ENCODE results near the gene ASXL2. TPM values are rescaled to one million over a fixed set of nuclear protein-coding genes. Genes with fewer than 3 reads are reported as not detected.

Gene ASXL2
- total RNA-seq, 1 experiment from 2014 or later = 34.5 TPM

- no peaks in the 10 kb centered on the region for H3K36me3 ChIP-seq (ENCODE audit: insufficient read depth, low read length, poor library complexity, severe bottlenecking)
- no peak for DNase-seq (ENCODE audit: low spot score)
- CTCF ChIA-PET = no interaction called here
- BruUV-seq (replicated peaks) = no TSS peak
- intact Hi-C loops (cut with micrococcal nuclease; ENCODE audit: unreplicated experiment) = no loop called here
- H3K4me1 ChIP-seq (ENCODE audit: insufficient read depth, low read length, poor library complexity, severe bottlenecking) = no peaks in the 10 kb centered on the region
- H3K27me3 ChIP-seq (replicated peaks; ENCODE audit: insufficient read depth, low read depth, low read length, poor library complexity) = no peaks in the 10 kb centered on the region
- TF ChIP-seq EZH2 (IDR thresholded peaks at IDR 0.05; ENCODE audit: borderline replicate concordance, low read depth, low read length, poor library complexity, severe bottlenecking) (no peak), CTCF (conservative IDR thresholded peaks at IDR 0.05; ENCODE audit: low read depth, low read length) (no peak)
- H3K9me3 ChIP-seq (ENCODE audit: low read depth, low read length, poor library complexity, severe bottlenecking) = no peaks in the 10 kb centered on the region
- POLR2A ChIA-PET (ENCODE audit: low non-redundant PET) = no interaction called here
- H3K27ac ChIP-seq (ENCODE audit: low read depth, low read length, poor library complexity, severe bottlenecking) = no peak overlapping the region
- no peak overlapping the region for H3K4me3 ChIP-seq (ENCODE audit: low read depth, low read length, poor library complexity, severe bottlenecking)
These were observed 26.8 kb upstream of the ASXL2 start for GRCh38 chr2:25905126-25905525.

DNA sequence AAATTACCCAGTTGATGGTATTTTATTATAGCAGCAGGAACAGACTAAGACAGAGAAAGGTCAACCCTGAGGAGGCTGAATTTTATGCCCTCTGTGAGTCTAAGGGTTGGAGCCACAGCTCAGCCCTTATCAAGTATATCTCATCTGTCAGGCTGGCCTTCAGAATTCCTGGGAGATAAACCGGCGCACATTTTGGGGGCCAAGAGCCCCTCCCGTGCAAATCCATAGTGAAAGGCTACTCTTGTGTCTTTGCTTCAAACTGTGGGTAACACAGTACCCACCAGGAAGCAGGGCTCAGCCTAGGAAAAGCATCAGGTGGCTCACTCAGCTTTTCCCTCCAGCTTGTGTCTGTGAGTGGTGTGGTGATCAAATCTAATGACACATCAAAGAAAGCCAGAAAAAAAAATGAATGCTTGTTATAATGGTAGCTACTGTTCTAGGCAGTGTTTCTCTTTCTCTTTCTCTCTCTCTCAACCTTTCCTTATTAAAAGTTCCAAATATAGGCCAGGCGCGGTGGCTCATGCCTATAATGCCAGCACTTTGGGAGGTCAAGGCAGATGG is 25.0 kb upstream of the ASXL2 start:
- no TSS peak for BruUV-seq (replicated peaks)
- intact Hi-C loops (cut with micrococcal nuclease; ENCODE audit: unreplicated experiment) = no loop called here
- H3K27me3 ChIP-seq (replicated peaks; ENCODE audit: insufficient read depth, low read depth, low read length, poor library complexity) = no peaks in the 10 kb centered on the region
- TF ChIP-seq CTCF (conservative IDR thresholded peaks at IDR 0.05; ENCODE audit: low read depth, low read length) = no peak
- no peak for TF ChIP-seq EZH2 (IDR thresholded peaks at IDR 0.05; ENCODE audit: borderline replicate concordance, low read depth, low read length, poor library complexity, severe bottlenecking)
- POLR2A ChIA-PET (ENCODE audit: low non-redundant PET) = no interaction called here
- no peak for DNase-seq (ENCODE audit: low spot score)
- no peaks in the 10 kb centered on the region for H3K36me3 ChIP-seq (ENCODE audit: insufficient read depth, low read length, poor library complexity, severe bottlenecking)
- no peaks in the 10 kb centered on the region for H3K4me1 ChIP-seq (ENCODE audit: insufficient read depth, low read length, poor library complexity, severe bottlenecking)
- no peaks in the 10 kb centered on the region for H3K9me3 ChIP-seq (ENCODE audit: low read depth, low read length, poor library complexity, severe bottlenecking)
- no peak overlapping the region for H3K27ac ChIP-seq (ENCODE audit: low read depth, low read length, poor library complexity, severe bottlenecking)
- no peak overlapping the region for H3K4me3 ChIP-seq (ENCODE audit: low read depth, low read length, poor library complexity, severe bottlenecking)
- CTCF ChIA-PET = no interaction called here

GRCh38 chr2:25899404-25899970 is 21.2 kb upstream of the ASXL2 start:
- Histone ChIP-seq H3K4me3 (ENCODE audit: low read depth, low read length, poor library complexity, severe bottlenecking) (no peak overlapping the region), H3K27me3 (replicated peaks; ENCODE audit: insufficient read depth, low read depth, low read length, poor library complexity) (no peaks in the 10 kb centered on the region), H3K27ac (ENCODE audit: low read depth, low read length, poor library complexity, severe bottlenecking) (no peak overlapping the region), H3K9me3 (ENCODE audit: low read depth, low read length, poor library complexity, severe bottlenecking) (no peaks in the 10 kb centered on the region), H3K36me3 (ENCODE audit: insufficient read depth, low read length, poor library complexity, severe bottlenecking) (no peaks in the 10 kb centered on the region), H3K4me1 (ENCODE audit: insufficient read depth, low read length, poor library complexity, severe bottlenecking) (no peaks in the 10 kb centered on the region)
- intact Hi-C loops (cut with micrococcal nuclease; ENCODE audit: unreplicated experiment) = no loop called here
- DNase-seq (ENCODE audit: low spot score) = no peak
- TF ChIP-seq EZH2 (IDR thresholded peaks at IDR 0.05; ENCODE audit: borderline replicate concordance, low read depth, low read length, poor library complexity, severe bottlenecking) (no peak), CTCF (conservative IDR thresholded peaks at IDR 0.05; ENCODE audit: low read depth, low read length) (no peak)
- no TSS peak for BruUV-seq (replicated peaks)
- ChIA-PET CTCF (no interaction called here), POLR2A (ENCODE audit: low non-redundant PET) (no interaction called here)
